Fibroblast of upper back skin (primary cell): ENCODE measurements around the gene SLC1A2.
A peak's percentile ranks its signal among the peaks of the same experiment; 100 is the strongest.

Experiments used
- DNase-seq: peaks from one replicate; pipeline ENCODE4 v3.0.0-alpha.2; 2013

SLC1A2 gene

DNA sequence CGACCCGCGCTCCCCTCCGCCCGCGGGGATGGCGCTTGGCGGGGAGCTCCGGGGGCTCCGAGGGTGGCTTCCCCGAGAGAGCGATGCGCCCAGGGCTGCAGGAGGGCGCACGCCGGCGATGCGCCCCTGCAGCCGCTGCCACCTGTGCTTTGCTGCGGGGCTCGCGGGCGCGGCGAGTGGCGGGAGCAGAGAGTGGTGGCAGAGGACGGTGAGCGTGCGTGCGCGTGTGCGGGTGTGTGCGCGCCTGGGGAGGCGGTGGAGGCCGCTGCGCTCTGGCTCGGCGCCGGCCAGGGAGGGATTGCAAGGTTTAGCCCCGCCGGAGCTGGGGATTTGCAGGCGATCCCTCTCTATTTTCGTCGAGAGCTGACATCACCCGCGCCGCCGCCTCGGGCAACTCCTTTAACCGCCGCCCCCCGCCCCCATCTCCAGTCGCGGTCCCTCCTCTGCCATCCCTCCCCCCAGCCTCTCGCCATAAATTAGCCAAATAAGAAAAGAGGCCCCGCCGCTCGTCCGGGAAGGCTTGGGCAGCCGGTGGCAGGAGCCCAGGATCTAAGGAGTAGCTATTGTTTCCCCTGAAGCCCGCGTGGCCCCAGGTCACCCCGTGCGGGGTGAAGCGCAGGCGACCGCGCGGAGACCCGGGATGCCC lies at the start of gene SLC1A2:
Gene SLC1A2 (minus strand): TSS at position 375 of the 646 bp plus-strand sequence. CDS start 592 bp downstream, outside the sequence.
- peak; percentile 48 for DNase-seq

DNA sequence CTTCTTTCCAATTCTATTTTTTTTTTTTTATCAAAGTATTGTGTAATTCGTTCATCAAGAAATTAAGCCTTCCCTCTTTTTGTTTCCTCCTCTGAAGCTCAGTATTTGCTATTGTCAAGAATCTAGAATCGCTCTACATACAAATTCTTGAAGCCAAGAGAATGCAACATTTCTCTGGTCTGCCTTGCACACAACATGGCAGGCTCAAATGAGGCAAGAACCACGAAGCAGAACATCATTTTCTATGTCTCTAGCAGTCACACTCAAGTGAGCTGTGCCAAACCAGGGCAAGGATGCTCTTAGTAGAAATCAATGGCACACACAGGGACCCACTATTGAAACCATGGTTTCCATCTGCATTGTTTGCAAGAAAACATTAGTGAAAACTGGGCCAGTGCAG lies 46.7 kb upstream of the SLC1A2 start:
- DNase-seq = no peak

DNA sequence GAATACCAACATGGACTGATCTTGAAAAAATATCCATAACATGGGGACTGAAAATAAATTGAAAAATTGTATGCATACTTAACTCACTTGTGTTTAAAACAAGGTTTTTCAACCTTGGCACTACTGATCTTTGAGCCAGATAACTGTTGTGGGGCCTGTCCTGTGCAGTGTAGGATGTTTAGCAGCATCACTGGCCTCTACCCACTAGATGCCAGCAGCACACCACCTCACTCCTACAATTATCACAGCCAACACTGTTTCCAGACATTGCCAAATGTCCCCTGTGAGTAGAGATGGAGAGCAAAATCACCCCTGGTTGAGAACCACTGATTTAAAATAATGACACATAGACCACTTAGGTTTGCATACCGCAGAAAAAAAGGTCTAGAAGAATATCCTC lies 45.0 kb upstream of the SLC1A2 start:
- DNase-seq = peak; percentile 32

DNA sequence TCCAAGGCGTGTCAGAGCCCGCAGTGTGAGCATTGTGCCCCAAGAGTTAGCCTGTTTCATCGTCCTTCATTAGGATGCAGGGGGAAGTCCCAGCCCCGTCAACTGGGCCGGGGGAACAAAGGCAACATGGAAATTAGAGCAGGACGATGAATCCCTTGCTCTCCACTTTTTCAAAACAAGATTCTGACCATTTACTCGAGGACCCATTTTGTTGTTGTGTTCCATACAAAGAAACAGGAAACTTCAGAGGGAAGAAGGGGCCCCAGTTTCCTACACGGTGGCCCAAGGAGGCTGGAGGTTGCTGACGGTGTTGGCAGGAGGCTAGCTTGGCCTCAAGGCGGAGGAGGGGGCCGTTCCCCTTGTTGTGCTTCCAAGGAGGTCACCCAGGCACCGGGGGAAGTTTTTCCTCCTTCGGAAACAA lies 44.0 kb upstream of the SLC1A2 start:
- no peak for DNase-seq

DNA sequence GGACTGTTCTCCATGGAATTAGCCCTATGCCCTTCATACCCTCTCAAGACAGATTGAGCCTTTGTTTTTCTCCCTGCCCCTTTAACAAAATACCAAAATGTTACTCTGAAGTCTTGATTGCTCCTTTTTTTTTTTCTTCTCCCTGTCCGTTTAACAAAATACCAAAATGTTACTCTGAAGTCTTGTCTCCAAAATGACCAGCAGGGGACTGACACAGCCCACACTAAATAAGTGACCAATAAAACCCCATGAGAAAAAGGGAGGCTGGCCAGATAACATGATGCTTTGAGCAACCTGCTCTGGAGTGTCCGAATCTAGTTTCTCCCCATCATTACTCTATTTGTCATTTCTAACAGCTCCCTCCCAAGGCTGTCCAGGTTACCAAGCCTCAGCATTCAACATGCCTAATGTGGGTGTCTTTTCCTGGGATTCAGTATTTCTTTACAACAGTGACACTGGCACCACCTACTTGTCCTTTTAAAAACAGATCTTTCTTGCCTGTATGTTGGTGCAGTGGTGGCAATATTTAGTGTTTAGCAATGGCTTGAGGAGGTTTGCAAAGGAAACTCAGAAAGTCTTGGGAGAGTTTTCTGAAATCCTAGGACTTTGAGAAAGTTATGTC lies 42.7 kb upstream of the SLC1A2 start:
- no peak for DNase-seq

DNA sequence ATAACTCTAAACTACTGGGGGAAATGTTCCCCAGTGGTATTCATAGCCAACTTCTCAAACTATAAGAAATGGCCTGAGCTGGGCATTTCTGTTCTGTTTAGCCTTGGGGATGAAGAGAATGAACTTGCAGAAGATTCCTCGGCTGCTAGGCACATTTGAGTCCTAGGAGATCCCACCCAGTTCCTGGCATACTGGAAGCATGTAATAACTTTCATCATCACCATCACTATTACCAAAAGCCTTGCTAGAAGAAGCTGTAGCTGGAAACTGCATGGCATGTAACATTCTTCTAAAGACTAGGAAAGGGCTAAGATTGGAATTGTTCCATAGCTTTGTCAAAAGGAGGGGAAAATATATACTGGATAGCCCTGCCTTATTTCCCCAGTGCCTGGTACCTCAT lies 40.1 kb upstream of the SLC1A2 start:
- no peak for DNase-seq

DNA sequence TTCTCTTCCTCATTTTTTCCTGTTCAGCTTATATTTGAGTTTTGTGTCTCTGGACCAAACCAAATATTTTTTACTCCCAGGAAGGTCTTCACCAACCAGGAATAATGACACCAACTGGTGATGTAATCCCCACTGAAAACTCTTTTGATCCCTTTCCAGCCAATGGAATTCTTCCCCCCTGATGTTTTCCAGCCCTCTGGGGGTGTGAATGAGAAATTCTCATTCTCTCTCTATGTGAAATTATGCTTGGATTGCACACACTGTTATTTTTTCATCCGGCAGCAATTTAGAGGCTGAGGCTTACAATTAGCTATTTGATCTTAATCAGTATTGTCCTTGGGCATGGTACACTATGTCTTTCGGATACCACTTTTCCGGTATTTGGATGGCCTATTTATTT lies 39.5 kb upstream of the SLC1A2 start:
- DNase-seq = peak; percentile 30

DNA sequence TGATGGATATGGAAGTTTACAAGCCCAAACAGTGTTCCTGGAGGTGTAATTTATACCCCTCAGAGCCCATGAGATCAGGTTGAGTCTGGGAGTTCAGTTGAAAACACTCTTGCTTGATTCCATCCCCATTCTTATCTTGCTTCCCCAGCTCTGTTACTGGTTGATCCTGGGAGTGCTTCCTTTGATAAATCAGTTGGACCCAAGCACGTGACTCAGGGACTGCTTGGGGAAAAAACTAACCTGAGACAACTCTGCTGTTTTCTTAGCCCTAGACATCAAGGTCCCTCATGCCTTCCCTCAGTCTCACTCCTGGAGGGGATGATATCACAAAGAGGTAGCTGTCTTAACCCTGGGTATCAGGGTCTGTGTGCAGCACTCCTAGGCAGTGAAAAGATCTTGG lies 35.0 kb upstream of the SLC1A2 start:
- DNase-seq = no peak

DNA sequence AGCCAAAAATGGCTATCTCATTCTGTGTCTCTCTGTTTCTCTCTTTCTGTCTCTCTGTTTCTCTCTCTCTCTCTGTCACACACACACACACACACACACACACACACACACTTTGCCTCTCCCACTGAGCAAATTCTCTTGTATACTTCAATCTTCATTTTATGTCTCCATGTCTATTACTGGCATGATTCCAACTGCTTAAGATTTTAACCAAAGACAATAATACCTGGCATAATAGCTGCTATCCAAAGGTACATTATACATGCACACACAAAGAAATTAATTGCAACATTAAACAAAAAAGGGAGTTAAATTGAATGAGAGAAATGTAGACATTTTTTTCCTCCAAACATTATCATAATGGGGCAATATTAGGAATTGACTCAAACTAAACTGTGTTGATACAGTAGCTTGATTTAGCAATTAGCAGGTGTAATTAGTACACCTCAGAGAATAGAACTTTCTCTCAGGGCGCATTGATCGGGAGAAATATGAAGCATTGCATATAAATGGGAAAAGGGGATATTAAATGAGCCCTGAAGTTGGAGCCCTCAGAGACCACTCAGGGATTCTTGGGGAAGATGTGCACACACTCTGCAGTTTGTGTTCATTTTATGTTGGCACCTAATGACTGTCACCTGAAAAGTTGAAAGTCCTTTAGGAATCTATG lies 17.4 kb upstream of the SLC1A2 start:
- DNase-seq = no peak

DNA sequence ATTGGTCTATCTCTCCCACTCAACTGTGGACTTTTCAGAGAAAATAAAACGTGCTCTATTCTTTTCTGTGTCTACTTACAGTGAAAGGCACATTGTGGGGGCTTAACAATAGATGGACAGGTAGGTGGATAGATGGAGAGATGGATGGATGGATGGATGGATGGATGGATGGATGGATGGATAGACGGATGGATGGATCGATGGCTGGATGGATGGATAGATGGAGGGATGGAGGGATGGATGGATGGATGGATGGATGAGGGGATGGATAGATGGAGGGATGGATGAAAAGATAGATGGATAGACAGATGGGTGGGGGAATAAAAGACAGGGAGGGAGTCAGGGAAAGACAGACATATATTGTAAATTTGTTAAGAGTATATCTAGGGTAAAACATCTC lies 14.2 kb upstream of the SLC1A2 start:
- DNase-seq = no peak

DNA sequence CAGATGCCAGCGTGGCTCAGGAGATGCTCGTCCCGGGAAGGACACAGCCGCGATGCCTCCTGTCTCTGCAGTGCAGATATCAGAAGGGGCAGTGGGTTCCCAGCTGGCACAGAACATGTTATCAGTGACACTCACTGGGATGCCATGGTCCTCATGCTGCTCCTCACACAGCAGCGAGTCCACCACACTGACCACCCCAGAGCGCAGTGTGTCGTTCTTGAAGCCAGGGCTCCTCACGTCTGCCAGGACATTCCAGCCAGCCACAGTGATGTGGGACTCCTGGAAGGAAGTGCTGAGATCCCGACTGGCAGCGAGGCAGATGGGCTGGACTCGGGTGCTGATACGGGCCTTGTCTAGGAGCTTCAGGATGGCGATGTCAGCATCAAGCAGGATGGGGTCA lies 13.1 kb upstream of the SLC1A2 start:
- DNase-seq = no peak

DNA sequence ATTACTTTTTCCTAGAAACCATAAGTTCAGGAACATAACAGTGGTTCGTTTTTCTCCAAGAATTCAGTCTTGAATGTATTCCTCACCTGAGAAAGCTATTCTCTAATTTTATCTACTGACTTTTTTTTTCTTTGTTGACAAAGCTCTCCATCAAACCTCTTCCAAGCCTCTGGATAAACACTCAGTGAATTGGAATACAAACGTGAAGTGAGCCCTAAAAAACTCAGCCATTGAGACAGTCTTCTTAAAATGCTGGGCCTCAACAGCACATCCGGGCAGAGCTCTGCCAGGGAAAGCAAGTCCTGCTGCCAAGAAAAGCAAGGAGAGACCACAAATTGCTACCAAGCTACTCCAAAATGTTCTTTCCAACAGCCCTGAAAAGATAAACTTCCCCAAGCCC lies 7.7 kb upstream of the SLC1A2 start:
- DNase-seq = peak; percentile 80

DNA sequence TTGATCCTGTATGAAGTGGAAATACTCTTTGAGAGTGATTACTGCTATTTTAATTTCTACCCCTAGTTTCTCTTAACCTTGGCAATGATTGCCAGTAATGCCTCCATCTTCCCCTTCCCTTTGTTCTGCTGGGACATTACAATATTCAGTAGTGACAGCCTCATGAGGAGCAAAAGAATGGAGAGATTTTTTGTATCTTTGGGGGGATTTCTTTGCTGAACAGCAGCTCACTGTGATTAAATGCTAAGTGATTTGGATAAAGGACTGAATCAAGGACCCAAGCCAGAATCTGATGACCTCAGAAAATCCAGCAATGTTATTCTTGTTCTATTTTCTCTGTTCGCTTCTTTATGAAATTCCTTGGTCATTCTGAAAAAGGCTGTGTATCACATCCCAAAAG lies 7.0 kb upstream of the SLC1A2 start:
- no peak for DNase-seq

DNA sequence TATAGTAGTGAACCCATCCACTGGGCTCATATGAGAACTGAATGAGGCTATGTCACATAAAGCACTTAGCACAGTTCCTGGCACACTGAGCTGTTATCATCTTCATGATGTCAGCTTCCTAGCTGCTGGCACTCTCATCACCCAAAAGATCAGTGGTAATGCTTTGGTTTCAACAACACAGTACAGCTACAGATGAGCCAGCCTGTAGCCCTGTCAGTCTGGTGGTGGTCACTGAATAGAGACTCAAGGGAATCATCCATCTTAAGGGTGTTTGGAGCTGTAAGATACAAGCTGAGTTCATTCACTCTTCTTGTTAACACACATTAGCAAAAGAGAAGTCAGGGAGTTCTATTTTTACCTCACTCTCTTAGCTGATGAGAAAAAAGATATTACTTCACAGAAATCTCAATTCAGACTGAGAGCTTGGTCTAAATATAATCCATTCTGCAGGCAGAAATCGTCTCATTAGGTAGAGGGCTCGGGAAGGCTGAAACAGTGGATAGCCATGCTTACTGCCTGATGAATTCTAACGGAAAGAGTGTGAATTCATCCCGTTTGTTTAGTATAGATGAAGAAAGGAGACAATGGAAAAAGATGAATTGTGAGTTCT lies 6.3 kb upstream of the SLC1A2 start:
- peak; percentile 19 for DNase-seq

DNA sequence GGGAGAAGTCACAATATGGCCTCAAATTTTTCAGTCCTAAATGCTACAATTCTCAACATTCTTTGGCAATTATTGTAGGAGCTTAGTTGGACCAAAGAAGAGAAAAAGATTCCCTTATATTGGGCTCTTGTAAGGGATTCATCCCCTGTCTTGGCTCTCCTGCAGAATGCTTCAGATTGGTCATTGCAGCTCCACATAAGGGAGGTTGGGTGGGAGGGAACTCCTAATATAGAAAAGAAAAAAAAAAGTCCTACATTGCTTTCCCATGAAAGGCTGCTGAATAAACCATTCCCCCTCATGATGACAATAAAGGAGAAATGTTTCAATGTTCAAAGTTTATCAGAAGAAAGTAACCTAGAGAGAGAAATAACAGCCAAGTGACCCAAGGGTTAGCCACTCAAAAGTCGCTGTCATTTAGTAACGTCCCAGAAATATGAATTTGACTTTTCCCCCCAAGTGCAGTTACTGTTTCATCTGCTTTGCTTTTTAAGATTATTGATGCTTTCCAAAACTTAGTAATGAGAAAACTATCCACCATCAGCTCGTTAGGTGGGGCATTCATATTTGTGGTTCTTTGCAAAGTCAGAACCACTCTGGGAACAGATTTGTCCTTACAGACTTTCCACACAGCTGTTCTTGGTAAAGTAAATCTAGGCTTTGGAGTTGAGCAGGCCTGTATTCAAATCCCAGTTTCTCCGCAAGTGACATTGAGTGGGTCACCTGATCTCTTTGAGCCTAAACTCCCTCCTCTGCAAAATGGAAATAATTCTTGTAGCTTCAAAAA lies 5.0 kb upstream of the SLC1A2 start:
- DNase-seq = peak; percentile 79

DNA sequence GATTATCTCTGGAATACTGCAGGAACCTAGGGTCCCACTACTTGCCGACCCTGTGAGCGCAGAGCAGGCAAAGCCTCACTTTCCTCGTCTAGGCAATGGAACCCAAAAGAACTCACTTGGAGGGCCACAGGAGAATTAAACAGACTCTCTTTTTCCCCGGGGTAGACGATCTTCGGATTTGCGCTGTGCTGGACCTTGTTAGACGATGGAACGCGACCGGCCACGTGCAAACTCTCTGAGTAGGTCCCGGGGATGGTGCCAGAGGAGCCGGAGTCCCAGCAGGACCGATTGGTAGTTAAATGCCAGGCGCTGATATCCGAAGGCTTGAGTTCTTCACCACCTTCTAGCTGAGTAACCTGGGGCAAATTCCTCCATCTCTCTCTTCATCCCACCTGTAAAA lies 1.0 kb upstream of the SLC1A2 start:
- peak; percentile 3 for DNase-seq

DNA sequence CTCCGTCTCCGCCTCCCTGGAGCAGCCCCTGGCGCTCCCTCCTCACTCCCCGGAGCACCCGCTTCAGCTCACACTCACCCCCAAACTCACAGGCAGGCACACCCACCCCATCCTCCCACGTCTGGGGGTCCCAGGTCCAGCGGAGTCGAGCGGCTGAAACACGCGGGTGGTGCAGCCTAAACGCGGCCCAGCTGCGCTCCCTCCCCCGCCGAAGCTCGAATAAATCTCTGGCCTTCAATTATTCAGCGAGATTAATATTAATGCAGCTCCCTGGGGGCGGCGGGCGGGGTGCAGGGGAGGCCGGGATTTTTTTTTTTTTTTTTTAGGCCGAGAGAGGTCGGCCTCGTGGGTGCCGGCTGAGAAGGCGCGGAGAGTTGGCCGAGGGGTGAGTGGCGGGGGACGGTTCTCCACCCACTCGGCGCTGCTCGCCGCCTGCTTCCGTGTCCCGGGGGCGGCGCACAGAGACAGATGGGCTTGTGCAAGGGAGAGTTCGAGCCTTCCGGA lies 524 bp upstream of the SLC1A2 start:
- peak; percentile 5 for DNase-seq

DNA sequence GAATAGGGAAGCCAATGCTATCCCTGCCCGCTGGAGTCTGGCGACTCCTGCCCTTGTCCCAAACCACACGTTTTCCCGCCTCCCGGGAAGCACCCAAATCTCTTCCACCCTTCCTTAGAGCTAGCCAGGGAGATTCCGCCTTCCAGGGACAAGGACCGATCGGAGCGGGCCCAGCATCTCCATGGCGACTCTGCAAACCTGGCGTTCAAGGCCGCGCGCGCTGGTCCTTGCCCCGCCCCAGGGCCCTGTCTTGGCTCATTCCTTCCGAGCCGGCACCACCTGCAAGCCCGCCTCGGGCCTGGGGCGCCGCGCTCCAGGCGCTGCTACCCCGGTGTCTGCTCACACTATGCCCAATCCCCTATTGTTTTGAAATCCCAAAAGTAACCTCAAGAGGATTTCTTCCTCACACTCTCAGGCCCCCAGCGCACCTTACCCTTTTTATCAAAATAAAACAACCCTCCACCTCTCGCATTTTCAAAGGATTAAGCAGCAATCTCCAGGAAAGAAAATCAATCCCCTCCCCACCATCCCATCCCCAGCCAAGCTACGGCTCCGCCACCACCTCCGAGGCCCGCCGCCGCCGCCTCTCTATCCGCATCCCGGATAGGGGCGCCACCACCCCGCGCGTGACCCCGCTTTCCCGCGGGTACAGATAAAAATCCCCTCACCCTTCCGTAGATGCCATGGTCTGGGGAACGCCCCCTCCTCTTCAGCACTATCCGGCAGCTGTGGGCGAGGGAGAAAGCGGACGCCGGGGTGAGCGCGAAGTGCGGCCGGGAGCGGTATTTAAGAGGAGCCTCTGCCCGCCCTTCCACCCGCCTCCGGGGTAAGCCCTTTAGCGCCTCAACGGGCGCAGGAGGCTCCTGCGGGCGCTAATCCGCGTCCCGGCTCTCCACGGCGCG lies 825 bp downstream of the SLC1A2 start:
- peak; percentile 3 for DNase-seq

DNA sequence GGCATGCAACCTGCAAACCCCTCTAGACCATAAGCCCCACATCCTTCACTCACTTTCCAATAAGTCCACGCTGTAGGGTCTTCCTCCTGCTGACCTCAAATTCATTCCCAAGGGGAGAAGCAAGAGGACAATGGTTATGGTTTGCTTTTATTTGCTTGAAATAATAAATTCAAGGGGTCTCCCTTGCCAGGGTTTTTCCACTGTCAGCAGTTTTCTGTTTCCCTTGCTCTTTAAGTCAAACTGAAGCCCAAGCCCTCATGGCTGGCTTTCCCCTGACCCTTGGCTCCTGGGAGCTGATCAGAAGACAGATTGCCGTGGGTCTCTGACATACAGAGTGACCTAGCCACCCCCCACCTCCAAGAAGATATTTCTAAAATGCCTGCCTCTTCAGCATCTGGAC lies 3.9 kb downstream of the SLC1A2 start:
- no peak for DNase-seq

DNA sequence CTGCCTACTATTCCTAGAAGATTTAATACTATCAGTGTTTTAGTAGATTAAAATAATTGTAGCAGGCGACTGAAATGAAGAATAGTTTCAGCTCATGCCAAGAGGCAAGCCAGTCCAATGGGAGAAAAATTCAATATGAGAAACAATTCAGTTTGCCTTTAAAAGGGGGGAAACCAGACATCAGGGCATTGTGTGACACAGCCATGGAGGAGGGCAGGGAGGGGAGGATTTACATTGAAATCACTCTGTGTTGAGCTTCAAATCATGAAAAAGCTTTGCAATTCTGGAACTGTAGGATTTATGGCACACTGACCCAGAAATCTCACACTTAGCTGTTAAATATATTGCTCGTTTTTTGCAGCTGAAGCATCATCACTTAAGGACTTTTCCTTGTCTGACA lies 4.6 kb downstream of the SLC1A2 start:
- DNase-seq = no peak

DNA sequence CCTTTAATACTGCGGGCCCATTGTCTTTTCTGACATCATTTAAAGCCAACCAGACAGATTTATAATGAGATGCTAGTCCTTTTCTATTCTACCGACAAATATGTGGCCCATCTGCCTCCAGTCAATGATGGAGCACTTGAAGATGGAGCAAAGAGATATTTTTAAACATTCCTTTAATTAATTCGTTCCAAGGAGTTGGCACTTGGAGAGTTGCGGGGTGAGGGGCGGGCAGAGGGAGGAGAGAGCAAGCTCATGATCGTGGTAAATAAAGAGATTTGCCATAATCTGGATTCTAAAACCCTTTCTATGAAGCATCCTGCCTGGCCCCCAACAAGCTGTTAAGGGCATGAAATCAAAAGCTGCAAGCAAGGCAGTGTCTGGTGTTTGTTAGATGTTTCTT lies 5.0 kb downstream of the SLC1A2 start:
- DNase-seq = no peak

DNA sequence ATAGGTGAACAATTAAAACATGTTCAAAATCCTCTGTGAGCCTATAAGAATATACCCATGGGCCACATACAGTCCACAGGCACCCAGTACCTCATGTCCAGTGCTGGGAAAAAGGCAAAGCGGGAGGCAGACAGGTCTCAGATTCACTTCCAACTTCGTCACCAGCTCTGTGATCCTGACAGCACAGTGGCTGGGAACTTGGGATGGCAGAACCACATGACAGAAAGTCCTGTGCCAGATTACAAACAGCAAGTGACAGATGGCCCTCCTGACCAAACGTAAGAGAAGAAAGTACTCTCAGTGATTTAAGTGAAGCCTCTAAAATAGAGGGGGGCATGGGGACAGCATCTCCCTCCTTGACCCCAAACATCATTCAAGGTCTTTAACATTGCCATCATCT lies 5.8 kb downstream of the SLC1A2 start:
- DNase-seq = no peak
